22Rv1 (cell line): ENCODE data around the gene NIPAL3.

Source experiments
- H3K27ac ChIP-seq: fragments of 450-650 bp; 2 replicates; pipeline ENCODE4 v1.5.1; 2017
- CTCF ChIP-seq: fragments of 450-650 bp; IDR thresholded peaks from 2 replicates; pipeline ENCODE4 v1.5.1; 2017; ENCODE audit warnings: mild to moderate bottlenecking
- ZFX ChIP-seq: fragments of 450-650 bp; IDR thresholded peaks from 2 replicates; pipeline ENCODE4 v1.6.1; 2017; ENCODE audit warnings: antibody characterized with exemption, borderline replicate concordance

Gene NIPAL3

GRCh38 chr1:24415910-24416665 is 486 bp downstream of the NIPAL3 start:
- H3K27ac ChIP-seq = peak overlapping the region; percentile 96

GRCh38 chr1:24416666-24417391 is 1.2 kb downstream of the NIPAL3 start:
- H3K27ac ChIP-seq = peak overlapping the region; percentile 96
- no peak for TF ChIP-seq CTCF

More at GRCh38 chr1:24415910-24416665, 486 bp downstream of the NIPAL3 start:
- TF ChIP-seq ZFX (no peak), CTCF (no peak)

- peak overlapping the region; percentile 96 for H3K27ac ChIP-seq
- TF ChIP-seq CTCF (no peak), ZFX (no peak)
These were observed 2.1 kb downstream of the NIPAL3 start for GRCh38 chr1:24417681-24418080.

DNA sequence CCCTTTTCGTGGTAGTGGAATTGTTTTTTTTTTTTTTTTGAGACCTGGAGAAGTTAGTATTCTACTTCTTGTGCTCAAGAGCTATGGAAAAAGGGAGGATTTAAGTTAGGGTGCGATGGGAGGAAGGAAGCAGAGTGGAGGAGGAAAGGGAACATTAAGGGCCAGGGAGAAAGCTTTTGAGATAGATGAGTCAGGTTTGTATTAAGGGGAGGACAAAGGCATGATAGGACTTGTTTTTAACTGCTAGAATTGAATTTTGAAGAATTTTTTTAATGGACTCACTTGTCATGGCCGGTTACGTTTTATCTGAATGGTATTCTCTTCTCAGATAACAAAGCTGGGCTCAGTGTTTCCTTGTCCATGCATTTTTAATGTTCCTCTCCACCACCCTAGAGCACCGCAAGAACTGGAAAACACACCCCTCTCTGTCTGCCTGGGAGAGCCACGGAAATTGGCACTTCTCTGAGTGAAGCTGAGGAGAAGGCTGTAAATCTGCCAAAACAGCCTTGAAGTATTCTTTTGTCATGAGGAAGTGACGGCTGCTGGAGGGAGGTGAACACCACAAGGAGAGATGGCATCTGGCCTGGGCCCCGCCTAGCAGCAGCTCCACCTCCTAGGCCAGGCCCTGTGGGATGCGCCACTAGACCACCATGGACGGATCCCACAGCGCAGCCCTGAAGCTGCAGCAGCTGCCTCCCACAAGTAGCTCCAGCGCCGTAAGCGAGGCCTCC is 3.5 kb downstream of the NIPAL3 start:
- peak overlapping the region; percentile 96 for H3K27ac ChIP-seq
- TF ChIP-seq CTCF (no peak), ZFX (no peak)

DNA sequence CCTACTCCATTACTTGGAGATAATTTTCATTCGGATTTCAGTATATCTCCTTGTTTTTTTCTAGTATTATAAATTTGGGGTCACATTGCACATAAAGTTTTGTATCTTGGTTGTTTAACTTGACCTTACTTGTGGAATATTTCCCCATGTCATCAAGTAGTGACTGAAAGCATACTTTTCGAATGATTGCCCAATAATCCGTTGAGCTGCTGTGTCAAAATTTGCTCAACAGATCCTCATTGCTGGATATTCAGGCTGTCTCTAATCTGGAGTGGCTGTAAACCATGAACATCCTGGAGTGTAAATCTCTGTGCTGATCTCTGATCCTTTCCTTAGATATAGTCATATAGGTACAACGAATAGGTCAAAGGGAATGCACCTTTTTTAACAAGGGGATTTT is 4.9 kb downstream of the NIPAL3 start:
- TF ChIP-seq ZFX (no peak), CTCF (no peak)
- no peak overlapping the region for H3K27ac ChIP-seq

- TF ChIP-seq CTCF (peak; percentile 25), ZFX (no peak)
- no peak overlapping the region for H3K27ac ChIP-seq
These were observed 5.9 kb downstream of the NIPAL3 start for GRCh38 chr1:24421502-24421901.
